ENCODE data around the gene GPBP1.

- TF ChIP-seq CTCF (IDR thresholded peaks at IDR 0.05) (no peak), POLR2A (IDR thresholded peaks at IDR 0.05) (no peak)
Measured at GRCh38 chr5:57247765-57248164, 73.9 kb downstream of the GPBP1 start.

Measured in adrenal gland (tissue), 5 donors.